Endothelial cell of umbilical vein (primary cell): ENCODE data around the gene MPEG1. TPM values are rescaled to one million over a fixed set of nuclear protein-coding genes. Genes with fewer than 3 reads are reported as not detected.

Source experiments
- BruUV-seq: library from RNA; stranded (reverse); fragments of 400-500 nt; replicated peaks from 2 replicates; lab custom pipeline; 2021; lab: Mats Ljungman, UMichigan
- CTCF ChIA-PET: fragments of 300-600, 350-600 bp; sonication (Branson Sonifier 250); formaldehyde crosslinking; loops from one replicate; lab custom pipeline; 2021; ENCODE audit warnings: antibody characterized with exemption, inconsistent platforms; lab: Charles Lee
- POLR2A ChIA-PET: fragments of 300-600, 350-600 bp; sonication (Branson Sonifier 250); formaldehyde crosslinking; loops from one replicate; lab custom pipeline; 2021; ENCODE audit warnings: antibody characterized with exemption, inconsistent platforms; lab: Charles Lee
- DNase-seq: peaks from one replicate; pipeline ENCODE4 v3.0.0-alpha.2; 2011; ENCODE audit warnings: low read depth, low spot score
- FAIRE-seq: peaks from 2 replicates; lab custom pipeline; 2011; peaks lifted over from hg19 to GRCh38; lab: Jason Lieb, UNC
- H2AFZ ChIP-seq: 2 replicates; pipeline ENCODE4 v1.6.0; 2012; ENCODE audit warnings: low read depth, low read length, control low read depth, inconsistent platforms
- H3K27ac ChIP-seq: 2 replicates; pipeline ENCODE4 v1.5.1; 2011; ENCODE audit warnings: low read depth, mild to moderate bottlenecking, control low read depth, low read length, moderate library complexity; ENCODE audit not compliant: insufficient read depth
- H3K27me3 ChIP-seq, 2 experiments: 2 replicates each; pipeline versions ENCODE4 v1.6.0 to v1.6.1; 2011; ENCODE audit warnings: low read length in 2 of 2, mixed read lengths in 1 of 2; ENCODE audit not compliant: control insufficient read depth in 2 of 2, insufficient read depth in 2 of 2
- H3K36me3 ChIP-seq, 2 experiments: 2 replicates in 1 of 2; 3 replicates in 1 of 2; pipeline ENCODE4 v1.5.1; 2011; ENCODE audit warnings: low read length in 2 of 2, mild to moderate bottlenecking in 1 of 2, moderate library complexity in 1 of 2; ENCODE audit not compliant: control insufficient read depth in 2 of 2, insufficient read depth in 2 of 2; ENCODE audit errors: extremely low read depth in 1 of 2
- H3K4me1 ChIP-seq: 3 replicates; pipeline ENCODE4 v1.5.1; 2011; ENCODE audit warnings: mild to moderate bottlenecking, low read length; ENCODE audit not compliant: control insufficient read depth, insufficient read depth; ENCODE audit errors: extremely low read depth
- H3K4me2 ChIP-seq: 2 replicates; pipeline ENCODE4 v1.6.1; 2011; ENCODE audit warnings: low read length, control low read depth, mixed read lengths; ENCODE audit not compliant: insufficient read depth
- H3K4me3 ChIP-seq, 3 experiments: fragments of 200-600 bp in 1 of 3; sonication (generic), shearing (Covaris generic) in 1 of 3; replicated peaks in 1 of 3; 2 replicates each; pipeline ENCODE4 v1.5.1; 2011 to 2016; ENCODE audit warnings: control low read depth in 3 of 3, low read length in 3 of 3, mild to moderate bottlenecking in 2 of 3, inconsistent platforms in 1 of 3, low read depth in 1 of 3, moderate library complexity in 1 of 3; ENCODE audit not compliant: insufficient read depth in 1 of 3
- H3K79me2 ChIP-seq: 2 replicates; pipeline ENCODE4 v1.6.0; 2012; ENCODE audit warnings: low read length, inconsistent platforms; ENCODE audit not compliant: control insufficient read depth, insufficient read depth
- H3K9ac ChIP-seq: replicated peaks from 2 replicates; pipeline ENCODE3; 2011; ENCODE audit warnings: low read length, control low read depth; ENCODE audit not compliant: insufficient read depth; ENCODE audit errors: extremely low read depth
- H3K9me1 ChIP-seq: replicated peaks from 3 replicates; pipeline ENCODE4 v1.6.0; 2011; ENCODE audit warnings: mild to moderate bottlenecking, low read length; ENCODE audit not compliant: control insufficient read depth, insufficient read depth; ENCODE audit errors: extremely low read depth
- H3K9me3 ChIP-seq: replicated peaks from 2 replicates; pipeline ENCODE4 v1.5.1; 2012; ENCODE audit warnings: low read length, inconsistent platforms; ENCODE audit not compliant: control insufficient read depth, insufficient read depth
- H4K20me1 ChIP-seq: replicated peaks from 2 replicates; pipeline ENCODE3; 2011; ENCODE audit warnings: mild to moderate bottlenecking, low read length; ENCODE audit not compliant: control insufficient read depth, insufficient read depth; ENCODE audit errors: extremely low read depth
- CTCF ChIP-seq, 2 donors: IDR thresholded peaks; 1 replicate in 1 of 2; 2 replicates in 1 of 2; pipeline ENCODE4 v1.5.1; 2011; ENCODE audit warnings: low read length in 2 of 2, mild to moderate bottlenecking in 2 of 2, moderate library complexity in 2 of 2, control low read depth in 1 of 2, inconsistent platforms in 1 of 2, low read depth in 1 of 2; ENCODE audit not compliant: insufficient read depth in 1 of 2; ENCODE audit errors: extremely low read depth in 1 of 2
- EZH2 ChIP-seq: IDR thresholded peaks from 2 replicates; pipeline ENCODE4 v1.6.1; 2012; ENCODE audit warnings: borderline replicate concordance, low read depth, mild to moderate bottlenecking, moderate library complexity, low read length, inconsistent platforms; ENCODE audit not compliant: severe bottlenecking
- FOS ChIP-seq: IDR thresholded peaks from 2 replicates; pipeline ENCODE4 v1.6.1; 2011; ENCODE audit warnings: mild to moderate bottlenecking, low read length, moderate library complexity, borderline replicate concordance; ENCODE audit not compliant: insufficient read depth
- GATA2 ChIP-seq: IDR thresholded peaks from 2 replicates; pipeline ENCODE4 v1.7.0; 2011; ENCODE audit warnings: low read depth, mild to moderate bottlenecking, moderate library complexity, mixed read lengths, low read length; ENCODE audit not compliant: insufficient read length, insufficient read depth
- JUN ChIP-seq: IDR thresholded peaks from 2 replicates; pipeline ENCODE4 v1.6.1; 2011; ENCODE audit warnings: borderline replicate concordance, low read depth; ENCODE audit not compliant: insufficient read length, insufficient read depth
- MAX ChIP-seq: IDR thresholded peaks from 2 replicates; pipeline ENCODE4 v1.6.1; 2011; ENCODE audit not compliant: insufficient read depth, insufficient read length
- MYC ChIP-seq: IDR thresholded peaks from one replicate; pipeline ENCODE4 v1.6.1; 2011; ENCODE audit warnings: mild to moderate bottlenecking, low read depth, low read length
- POLR2A ChIP-seq: IDR thresholded peaks from 2 replicates; pipeline ENCODE4 v1.6.1; 2012; ENCODE audit warnings: low read depth, mild to moderate bottlenecking, control low read depth, low read length
- POLR2AphosphoS5 ChIP-seq: IDR thresholded peaks from 2 replicates; pipeline ENCODE4 v1.6.1; 2012; ENCODE audit warnings: low read depth, mild to moderate bottlenecking, control low read depth, low read length, moderate library complexity; ENCODE audit not compliant: insufficient read depth
- dilution Hi-C: fragments of 300-500 bp; cut with MboI; formaldehyde crosslinking; loops from one replicate; pipeline ENCODE4 v1.15.0; 2019; ENCODE audit warnings: low sequenced_read_pairs; ENCODE audit not compliant: extremely low pct_ligation_motif_present
- intact Hi-C: fragments of 100-400 bp; cut with micrococcal nuclease; formaldehyde crosslinking; loops from one replicate; pipeline ENCODE4 v1.10.0; 2022
- polyA plus RNA-seq, 4 experiments: library from polyadenylated mRNA; depleted of rRNA in 3 of 4; stranded (reverse) in 3 of 4; unstranded in 1 of 4; fragments of >200 nt; gene quantifications; 2 replicates each; pipeline versions ENCODE4 v1.2.1 to v1.2.3, GENCODE V29; 2011 to 2012; ENCODE audit warnings: missing spikeins in 1 of 4
- total RNA-seq: library from RNA; stranded (reverse); gene quantifications from 2 replicates; pipeline ENCODE4 v1.2.3, GENCODE V29; 2021

The MPEG1 gene
- total and polyA plus RNA-seq, 2 donors (not counting 3 experiments of a cell fraction or from before 2014, with no cell fraction given), result not detected

GRCh38 chr11:59219836-59220235 lies 7.1 kb upstream of the MPEG1 start:
- Histone ChIP-seq H3K9ac (no peak overlapping the region), H3K36me3 (no peaks in the 10 kb centered on the region), H3K4me3 (no peak overlapping the region), H2AFZ (no peak overlapping the region), H3K9me1 (no peaks in the 10 kb centered on the region), H3K27ac (no peak overlapping the region), H3K27me3 (no peaks in the 10 kb centered on the region), H3K4me1 (no peaks in the 10 kb centered on the region), H4K20me1 (no peaks in the 10 kb centered on the region), H3K9me3 (no peaks in the 10 kb centered on the region), H3K4me2 (no peak overlapping the region), H3K79me2 (no peaks in the 10 kb centered on the region)
- CTCF ChIA-PET, result no interaction called here
- FAIRE-seq (no peak), DNase-seq (no peak)
- POLR2A ChIA-PET, result no interaction called here
- intact Hi-C loops (no loop called here), dilution Hi-C loops (no loop called here)
- TF ChIP-seq EZH2, result no peak
- no peak for TF ChIP-seq POLR2A
- no peak for TF ChIP-seq POLR2AphosphoS5
- no TSS peak for BruUV-seq

- dilution Hi-C loops (no loop called here), intact Hi-C loops (no loop called here)
- CTCF ChIA-PET, result interaction anchor here (1.0 to 1.3 kb wide), 2 partner anchors 47 to 61 kb away, joined by 3 to 4 read pairs; partner anchors contain the start of gene DTX4
- H3K27ac ChIP-seq, result no peak overlapping the region
- FAIRE-seq (no peak), DNase-seq (no peak)
- no peak overlapping the region for H3K4me2 ChIP-seq
- BruUV-seq, result no TSS peak
- POLR2A ChIA-PET, result no interaction called here
- H3K4me3 ChIP-seq, result no peak overlapping the region
- TF ChIP-seq POLR2A (no peak), FOS (no peak), POLR2AphosphoS5 (no peak), GATA2 (no peak), CTCF (IDR thresholded peaks at IDR 0.05; ENCODE audit: extremely low read depth in 1 of 2, insufficient read depth in 1 of 2, low read depth in 1 of 2, low read length in 2 of 2) (no peak), MAX (no peak), MYC (no peak), EZH2 (no peak), JUN (no peak)
- H3K36me3 ChIP-seq, result no peaks in the 10 kb centered on the region
- H3K9me1 ChIP-seq, result no peaks in the 10 kb centered on the region
- H4K20me1 ChIP-seq, result no peaks in the 10 kb centered on the region
- no peaks in the 10 kb centered on the region for H3K9me3 ChIP-seq
- no peaks in the 10 kb centered on the region for H3K4me1 ChIP-seq
- H3K27me3 ChIP-seq, result no peaks in the 10 kb centered on the region
- H3K9ac ChIP-seq, result no peak overlapping the region
- H3K79me2 ChIP-seq, result no peaks in the 10 kb centered on the region
- H2AFZ ChIP-seq, result no peak overlapping the region
Observed at GRCh38 chr11:59218893-59219292, 6.2 kb upstream of the MPEG1 start.
